Dendritic cell treated with granulocyte-macrophage colony-stimulating factor and Interleukin-4, amounts not matched to agents 40 ng/mL and 50 ng/mL, for 4 days (primary cell): ENCODE data around the gene PBLD.
"Not testable (repeated sequence)": the region's sequence is repeated elsewhere in the genome, so short reads cannot be mapped to it uniquely, and the experiment has no call there.

Experiments
- H3K27ac Mint-ChIP-seq: one replicate; pipeline ENCODE4 v1.8.0; 2022; ENCODE audit warnings: mild to moderate bottlenecking, mixed read lengths
- H3K27me3 Mint-ChIP-seq: one replicate; pipeline ENCODE4 v1.8.0; 2022; ENCODE audit warnings: mild to moderate bottlenecking, mixed read lengths
- H3K36me3 Mint-ChIP-seq: one replicate; pipeline ENCODE4 v1.8.0; 2022; ENCODE audit warnings: low read depth, mixed read lengths
- H3K4me1 Mint-ChIP-seq: one replicate; pipeline ENCODE4 v1.8.0; 2022; ENCODE audit warnings: low read depth, mixed read lengths
- H3K4me3 Mint-ChIP-seq: one replicate; pipeline ENCODE4 v1.8.0; 2022; ENCODE audit warnings: mild to moderate bottlenecking, moderate library complexity, mixed read lengths
- H3K9me3 Mint-ChIP-seq: one replicate; pipeline ENCODE4 v1.8.0; 2022; ENCODE audit warnings: mixed read lengths
- intact Hi-C: fragments of 100-400 bp; cut with micrococcal nuclease; formaldehyde crosslinking; loops from one replicate; pipeline ENCODE4 v1.15.0; 2022

PBLD gene

DNA sequence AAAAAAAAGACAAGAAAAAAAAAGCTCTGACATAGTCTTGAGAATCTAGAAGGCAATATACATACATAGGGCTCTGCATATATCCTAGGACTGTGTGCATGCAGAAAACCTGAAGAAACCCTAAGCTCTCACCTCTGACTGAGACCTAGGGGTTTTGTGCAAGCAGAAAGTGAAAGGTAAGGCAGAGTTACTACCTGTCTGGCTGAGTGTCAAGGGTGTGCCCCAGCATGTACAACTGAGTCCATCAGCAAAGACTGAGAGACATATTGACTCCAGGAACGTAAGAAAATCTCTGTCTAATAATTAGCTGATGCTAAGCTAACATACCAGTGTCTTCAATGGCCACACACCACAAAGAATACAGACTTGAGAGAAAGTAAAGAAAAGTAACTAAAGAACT, 17.1 kb downstream of the PBLD start:
- no peaks in the 10 kb centered on the region for H3K27me3 Mint-ChIP-seq
- no peaks in the 10 kb centered on the region for H3K36me3 Mint-ChIP-seq
- intact Hi-C loops, result no loop called here
- no peak overlapping the region for H3K4me3 Mint-ChIP-seq
- H3K27ac Mint-ChIP-seq, result no peak overlapping the region
- H3K4me1 Mint-ChIP-seq, result peaks cover 5% of the 10 kb centered on the region
- peaks cover 23% of the 10 kb centered on the region for H3K9me3 Mint-ChIP-seq

DNA sequence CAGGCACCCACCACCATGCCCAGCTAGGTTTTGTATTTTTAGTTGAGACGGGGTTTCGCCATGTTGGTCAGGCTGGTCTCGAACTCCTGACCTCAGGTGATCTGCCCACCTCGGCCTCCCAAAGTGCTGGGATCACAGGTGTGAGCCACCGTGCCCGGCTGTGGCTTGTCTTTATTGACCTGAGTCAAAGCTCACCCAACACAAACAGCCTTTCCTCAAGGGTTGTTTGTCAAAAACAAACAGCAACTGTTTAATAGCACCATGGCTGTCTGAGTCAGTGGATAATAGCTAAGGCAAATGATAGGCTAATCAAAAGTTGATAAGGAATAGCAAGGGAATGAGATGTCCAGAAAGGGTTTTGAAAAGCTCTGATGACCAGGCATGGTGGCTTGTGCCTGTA, 17.8 kb downstream of the PBLD start:
- H3K36me3 Mint-ChIP-seq, H3K4me1 Mint-ChIP-seq, intact Hi-C loops, H3K27ac Mint-ChIP-seq, H3K4me3 Mint-ChIP-seq, H3K27me3 Mint-ChIP-seq: not testable (repeated sequence)
- H3K9me3 Mint-ChIP-seq, result peaks cover 23% of the 10 kb centered on the region

DNA sequence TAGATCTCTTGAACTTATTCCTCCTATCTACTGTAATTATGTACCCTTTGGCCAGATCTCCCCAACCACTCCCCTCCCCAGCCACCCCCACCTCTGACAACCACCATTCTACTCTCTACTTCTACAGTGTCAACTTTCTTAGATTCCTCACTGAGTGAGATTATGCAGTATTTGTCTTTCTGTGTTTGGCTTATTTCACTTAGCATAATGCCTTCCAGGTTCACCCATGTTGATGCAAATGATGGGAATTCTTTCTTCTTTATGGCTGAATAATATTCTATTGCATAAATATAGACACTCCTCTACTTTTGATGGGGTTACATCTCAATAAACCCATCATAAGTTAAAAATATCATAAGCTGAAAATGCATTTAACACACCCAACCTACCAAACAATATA, 22.2 kb downstream of the PBLD start:
- Mint-ChIP-seq H3K4me3 (no peak overlapping the region), H3K36me3 (no peaks in the 10 kb centered on the region), H3K9me3 (peaks cover 2% of the 10 kb centered on the region), H3K27ac (no peak overlapping the region), H3K4me1 (peaks cover 4% of the 10 kb centered on the region), H3K27me3 (no peaks in the 10 kb centered on the region)
- intact Hi-C loops, result no loop called here

DNA sequence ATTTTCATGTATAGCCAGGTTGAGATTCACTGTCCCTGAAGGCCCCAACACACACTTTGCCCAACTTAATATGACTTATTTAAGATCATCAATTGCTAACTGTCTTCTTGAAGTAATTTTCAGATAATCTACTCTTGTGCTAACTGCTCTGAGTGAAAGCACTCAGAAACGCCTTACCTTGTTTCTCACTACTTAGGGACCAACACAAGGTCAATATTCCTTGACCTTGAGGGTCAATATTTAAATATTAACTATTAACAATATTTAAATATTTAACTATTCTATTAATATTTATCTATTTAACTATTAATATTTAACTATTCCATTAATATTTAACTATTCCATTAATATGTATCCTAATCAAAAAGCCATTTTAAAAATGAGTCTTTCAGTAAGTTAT, 26.9 kb downstream of the PBLD start:
- H3K4me1 Mint-ChIP-seq, result peaks cover 19% of the 10 kb centered on the region
- H3K36me3 Mint-ChIP-seq, result no peaks in the 10 kb centered on the region
- intact Hi-C loops, result loop anchor here (10.0 kb wide), 1 partner anchor 451 kb away; no protein-coding TSS in a partner anchor
- no peaks in the 10 kb centered on the region for H3K27me3 Mint-ChIP-seq
- no peak overlapping the region for H3K27ac Mint-ChIP-seq
- no peaks in the 10 kb centered on the region for H3K9me3 Mint-ChIP-seq
- H3K4me3 Mint-ChIP-seq, result no peak overlapping the region

DNA sequence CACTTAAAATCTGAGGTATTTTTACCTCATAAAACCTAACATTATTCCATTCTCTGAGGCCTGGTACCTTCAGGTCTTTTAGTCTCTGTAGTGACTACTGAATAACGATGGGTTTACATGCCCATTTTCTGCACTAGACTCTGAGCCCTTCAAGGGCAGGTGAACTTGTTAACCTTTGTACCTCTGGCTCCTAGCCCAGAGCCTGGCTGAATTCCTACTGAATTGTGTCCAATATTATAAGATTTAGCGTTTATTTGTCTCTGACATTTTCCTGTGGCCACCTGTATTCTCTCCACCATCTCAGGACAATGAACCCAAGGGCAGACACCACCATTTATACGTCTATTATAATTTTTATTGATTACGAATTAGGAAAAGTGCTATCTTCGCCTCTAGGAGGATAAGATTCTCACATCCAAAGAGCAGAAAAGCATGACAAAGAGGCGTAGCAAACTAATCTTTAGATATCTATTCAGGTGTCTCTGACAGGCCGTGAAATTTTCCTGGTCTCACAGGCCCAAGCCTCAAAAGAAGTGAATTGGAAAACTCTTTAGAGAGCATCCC, 28.8 kb downstream of the PBLD start:
- Mint-ChIP-seq H3K9me3 (no peaks in the 10 kb centered on the region), H3K4me1 (peaks cover 30% of the 10 kb centered on the region), H3K27ac (no peak overlapping the region), H3K36me3 (no peaks in the 10 kb centered on the region), H3K4me3 (no peak overlapping the region), H3K27me3 (no peaks in the 10 kb centered on the region)
- intact Hi-C loops, result loop anchor here (5.0 to 10.0 kb wide), 2 partner anchors 449 to 517 kb away; no protein-coding TSS in a partner anchor

DNA sequence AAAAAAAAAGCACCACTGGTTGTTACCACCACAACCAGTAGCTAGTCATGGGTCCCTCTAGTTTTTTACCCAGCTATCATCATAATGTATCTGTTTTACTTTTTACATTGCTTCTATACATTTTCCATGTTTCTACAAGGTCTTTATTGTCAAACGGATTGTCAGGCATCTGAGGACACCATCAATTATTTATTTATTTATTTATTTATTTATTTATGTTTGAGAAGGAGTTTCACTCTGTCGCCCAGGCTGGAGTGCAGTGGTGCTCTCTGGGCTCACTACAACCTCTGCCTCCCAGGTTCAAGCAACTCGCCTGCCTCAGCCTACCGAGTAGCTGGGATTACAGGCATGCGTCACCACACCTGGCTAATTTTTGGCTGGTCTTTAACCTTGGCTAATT, 29.9 kb downstream of the PBLD start:
- intact Hi-C loops, result loop anchor here (1.0 to 10.0 kb wide), 3 partner anchors 91 to 516 kb away; no protein-coding TSS in a partner anchor
- Mint-ChIP-seq H3K36me3 (no peaks in the 10 kb centered on the region), H3K27me3 (no peaks in the 10 kb centered on the region), H3K27ac (no peak overlapping the region), H3K4me1 (peaks cover 30% of the 10 kb centered on the region), H3K4me3 (no peak overlapping the region), H3K9me3 (no peaks in the 10 kb centered on the region)

DNA sequence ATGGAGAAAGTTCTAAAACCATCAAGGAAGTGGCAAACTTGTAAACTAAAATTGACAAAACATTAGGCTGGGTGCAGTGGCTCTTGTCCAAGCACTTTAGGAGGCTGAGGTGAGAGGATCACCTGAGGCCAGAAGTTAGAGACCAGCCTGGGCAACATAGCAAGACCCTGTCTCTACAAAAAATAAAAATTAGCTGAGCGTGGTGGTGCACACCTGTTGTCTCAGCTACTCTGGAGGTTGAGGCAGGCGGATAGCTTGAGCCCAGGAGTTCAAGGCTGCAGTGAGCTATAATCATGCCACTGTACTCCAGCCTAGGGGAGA, 30.3 kb downstream of the PBLD start:
- no peak overlapping the region for H3K4me3 Mint-ChIP-seq
- no peak overlapping the region for H3K27ac Mint-ChIP-seq
- H3K36me3 Mint-ChIP-seq, result no peaks in the 10 kb centered on the region
- no peaks in the 10 kb centered on the region for H3K9me3 Mint-ChIP-seq
- intact Hi-C loops, result loop anchor here (1.0 to 10.0 kb wide), 3 partner anchors 90 to 515 kb away; no protein-coding TSS in a partner anchor
- H3K27me3 Mint-ChIP-seq, result no peaks in the 10 kb centered on the region
- peaks cover 30% of the 10 kb centered on the region for H3K4me1 Mint-ChIP-seq

DNA sequence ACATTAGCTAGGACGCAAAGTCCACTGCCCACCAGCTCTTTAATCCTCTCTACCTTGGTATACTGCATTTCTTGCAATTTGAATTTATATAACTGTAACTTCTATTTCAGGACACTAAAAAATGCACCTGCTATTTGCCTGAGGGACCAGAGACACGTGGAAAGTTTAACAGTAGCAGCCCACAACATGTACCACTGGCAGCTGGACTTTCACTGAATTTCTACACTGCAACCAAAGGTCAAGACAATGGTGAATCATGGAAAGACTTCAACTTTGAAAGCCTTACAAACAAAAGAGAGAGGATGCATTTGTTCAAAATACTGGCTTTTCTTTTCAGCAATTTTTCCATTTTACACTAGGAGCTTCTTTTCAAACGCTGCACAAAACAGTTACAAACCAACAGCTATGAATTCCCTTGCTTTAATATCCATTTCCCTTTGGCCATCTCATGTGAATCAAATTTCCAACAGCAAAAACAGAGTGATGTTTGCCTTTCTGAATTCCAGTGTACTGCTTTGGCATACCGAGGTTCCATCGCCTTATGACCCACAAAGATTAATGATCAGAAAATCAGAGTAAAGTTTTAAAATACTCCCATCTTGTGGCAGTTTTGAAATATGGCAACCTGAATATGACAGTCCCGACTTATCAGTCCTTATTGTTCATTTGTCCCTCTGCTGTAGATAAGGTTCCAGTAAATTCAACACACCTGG, 30.8 kb downstream of the PBLD start:
- no peaks in the 10 kb centered on the region for H3K9me3 Mint-ChIP-seq
- intact Hi-C loops, result loop anchor here (1.0 to 10.0 kb wide), 3 partner anchors 90 to 515 kb away; no protein-coding TSS in a partner anchor
- no peak overlapping the region for H3K27ac Mint-ChIP-seq

DNA sequence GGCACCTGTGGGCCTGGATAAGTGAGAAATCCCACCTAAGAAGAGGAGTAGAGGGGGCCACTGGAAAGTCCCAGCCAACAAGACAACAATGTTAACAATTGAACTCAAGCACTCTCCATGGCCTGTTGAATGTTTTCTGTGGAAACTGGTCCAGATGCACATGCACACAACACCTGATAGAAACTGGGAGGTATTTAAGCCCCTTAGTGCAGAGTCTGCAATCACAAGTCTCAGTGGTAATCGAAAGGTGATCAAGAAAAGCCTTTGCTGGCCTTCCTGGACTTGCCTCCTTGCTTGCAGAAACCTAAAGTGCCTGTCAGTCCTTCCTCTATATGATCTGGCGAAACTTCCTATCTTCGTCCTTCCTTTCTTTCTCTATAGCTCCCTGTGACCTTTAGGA, 31.4 kb downstream of the PBLD start:
- Mint-ChIP-seq H3K27me3 (no peaks in the 10 kb centered on the region), H3K4me3 (no peak overlapping the region), H3K27ac (no peak overlapping the region), H3K4me1 (peaks cover 29% of the 10 kb centered on the region), H3K36me3 (no peaks in the 10 kb centered on the region), H3K9me3 (no peaks in the 10 kb centered on the region)
- intact Hi-C loops, result loop anchor here (5.0 to 10.0 kb wide), 2 partner anchors 446 to 514 kb away; no protein-coding TSS in a partner anchor

More for the DNA sequence above, 30.8 kb downstream of the PBLD start:
- Mint-ChIP-seq H3K4me3 (no peak overlapping the region), H3K36me3 (no peaks in the 10 kb centered on the region), H3K27me3 (no peaks in the 10 kb centered on the region), H3K4me1 (peaks cover 30% of the 10 kb centered on the region)

DNA sequence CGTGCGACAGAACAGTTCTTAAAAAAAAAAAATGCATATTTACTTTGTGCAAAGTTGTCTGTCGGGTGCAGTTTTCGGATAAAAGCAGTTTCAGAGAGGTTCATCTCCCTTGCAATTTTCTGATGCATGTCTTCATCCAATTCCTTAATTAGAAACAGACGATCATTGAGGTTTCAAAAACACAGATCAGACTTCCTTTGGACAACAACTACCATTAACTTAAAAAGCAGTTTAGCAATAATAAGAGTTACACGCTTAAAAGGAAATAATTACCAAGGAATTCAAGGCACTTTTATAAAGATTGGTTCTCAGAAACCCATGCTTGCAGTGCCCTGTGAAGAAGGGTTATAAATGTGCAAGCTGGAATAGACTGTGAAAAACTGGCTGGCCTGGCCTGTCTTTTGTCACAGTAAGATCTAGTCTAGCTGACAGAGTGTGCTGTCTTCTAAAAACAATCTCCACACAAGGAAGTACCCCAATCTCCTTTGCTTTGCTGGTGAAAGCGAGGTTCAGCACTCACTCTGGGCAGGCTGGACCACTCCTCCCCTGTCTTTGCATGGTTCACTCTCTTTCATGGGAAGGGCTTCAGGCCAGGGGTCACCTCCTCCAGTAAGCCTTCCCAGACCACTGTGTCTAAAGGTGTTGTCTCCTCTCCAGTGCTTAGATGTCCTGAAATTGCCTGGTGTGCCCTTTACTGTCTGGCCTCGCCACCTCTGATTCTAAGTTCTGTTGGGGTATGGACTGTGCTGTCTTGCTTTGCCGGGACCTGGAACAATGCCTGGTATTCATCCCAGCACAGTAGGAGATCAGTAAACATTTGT, 35.7 kb downstream of the PBLD start:
- peaks cover 24% of the 10 kb centered on the region for H3K4me1 Mint-ChIP-seq
- H3K4me3 Mint-ChIP-seq, result no peak overlapping the region
- no peaks in the 10 kb centered on the region for H3K36me3 Mint-ChIP-seq
- H3K9me3 Mint-ChIP-seq, result no peaks in the 10 kb centered on the region
- no peaks in the 10 kb centered on the region for H3K27me3 Mint-ChIP-seq
- intact Hi-C loops, result no loop called here
- H3K27ac Mint-ChIP-seq, result no peak overlapping the region

DNA sequence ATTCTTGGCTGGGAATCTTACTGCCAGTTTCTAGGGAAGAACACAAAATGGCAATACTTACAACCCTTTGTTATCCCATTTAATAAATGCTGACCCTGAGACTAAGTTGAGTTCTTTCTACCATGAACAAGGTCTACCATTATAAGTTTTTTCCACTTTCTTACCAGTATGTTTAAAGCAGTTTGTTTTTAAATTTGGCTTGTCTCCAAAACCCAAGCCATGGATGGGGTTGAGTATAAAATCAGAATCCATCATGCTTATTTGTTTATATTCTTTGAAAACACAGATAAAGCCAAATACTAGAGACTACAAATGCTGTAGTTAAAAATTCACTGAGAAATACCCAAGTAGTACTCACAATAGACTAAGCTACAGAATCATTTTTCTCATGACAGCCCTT, 42.0 kb downstream of the PBLD start:
- no peaks in the 10 kb centered on the region for H3K27me3 Mint-ChIP-seq
- H3K9me3 Mint-ChIP-seq, result no peaks in the 10 kb centered on the region
- no peak overlapping the region for H3K4me3 Mint-ChIP-seq
- no peak overlapping the region for H3K27ac Mint-ChIP-seq
- intact Hi-C loops, result no loop called here
- H3K4me1 Mint-ChIP-seq, result no peaks in the 10 kb centered on the region
- no peaks in the 10 kb centered on the region for H3K36me3 Mint-ChIP-seq

DNA sequence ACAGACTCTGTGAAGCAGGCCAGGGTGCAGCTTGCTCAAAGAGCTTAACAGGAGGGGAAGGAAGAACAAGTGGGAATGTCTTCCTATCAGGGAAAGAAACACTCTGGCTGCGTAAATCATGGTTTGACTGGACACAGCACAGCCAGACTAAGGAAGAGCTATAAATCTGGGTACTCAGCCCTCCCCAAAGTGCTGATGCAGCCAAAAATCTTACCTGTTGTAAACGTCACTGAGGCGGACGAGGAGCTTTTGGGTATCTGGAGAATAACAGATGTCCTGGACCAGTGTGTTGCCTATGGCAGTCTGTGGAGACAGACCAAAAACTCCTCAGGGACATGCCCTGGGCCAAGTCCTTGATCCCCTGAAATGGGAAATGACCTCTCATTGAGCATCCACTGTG, 44.0 kb downstream of the PBLD start:
- Mint-ChIP-seq H3K4me1 (no peaks in the 10 kb centered on the region), H3K36me3 (no peaks in the 10 kb centered on the region), H3K27ac (no peak overlapping the region), H3K4me3 (no peak overlapping the region), H3K9me3 (no peaks in the 10 kb centered on the region), H3K27me3 (no peaks in the 10 kb centered on the region)
- intact Hi-C loops, result no loop called here

DNA sequence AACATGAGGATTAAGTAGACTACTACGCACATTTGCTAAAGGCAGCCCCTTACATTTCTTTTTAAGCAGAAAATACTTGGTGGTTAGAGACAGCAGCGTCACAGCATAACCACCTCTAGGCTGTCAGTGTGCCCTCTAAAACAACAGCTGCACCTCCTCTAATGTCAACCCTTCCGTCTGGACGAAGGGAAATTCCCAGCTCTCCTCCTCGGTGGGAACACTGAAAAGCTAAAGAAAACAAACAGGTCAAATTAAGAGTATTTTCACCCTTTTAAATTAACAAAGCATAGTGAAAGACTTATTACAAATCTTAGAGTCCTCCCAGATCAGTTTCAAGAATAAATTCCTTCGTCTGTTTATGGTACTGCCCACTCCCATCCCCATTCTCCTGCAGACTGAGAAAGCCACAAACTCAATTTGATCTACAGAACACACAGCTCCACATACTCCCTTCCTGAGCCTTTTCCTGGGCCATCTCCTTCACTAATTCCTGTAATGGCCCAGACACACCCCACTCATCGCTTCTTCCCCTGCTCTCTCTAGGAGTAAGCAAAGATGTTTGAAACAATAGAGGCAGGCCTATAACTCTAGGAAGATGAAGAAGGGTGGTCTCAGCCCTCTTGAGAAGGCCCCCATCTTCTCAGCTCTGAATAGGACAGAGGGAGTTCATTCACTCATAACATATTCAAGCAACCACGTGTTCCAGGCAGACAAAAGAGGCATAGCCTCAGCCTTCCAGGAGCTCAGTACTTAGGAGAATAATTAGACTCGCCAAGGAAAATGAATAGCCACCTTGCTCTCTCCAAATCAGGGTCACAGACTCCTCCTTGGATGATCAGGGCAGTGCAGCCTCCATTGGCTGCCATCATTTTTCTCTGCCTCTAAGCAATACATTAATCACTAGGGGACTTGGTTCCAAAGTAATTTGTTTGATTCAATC, 48.4 kb downstream of the PBLD start:
- Mint-ChIP-seq H3K27me3 (no peaks in the 10 kb centered on the region), H3K9me3 (peaks cover under 1% of the 10 kb centered on the region), H3K36me3 (no peaks in the 10 kb centered on the region), H3K4me3 (no peak overlapping the region), H3K4me1 (no peaks in the 10 kb centered on the region), H3K27ac (no peak overlapping the region)
- intact Hi-C loops, result no loop called here
